Measurements from ENCODE around the gene GFPT1.

DNA sequence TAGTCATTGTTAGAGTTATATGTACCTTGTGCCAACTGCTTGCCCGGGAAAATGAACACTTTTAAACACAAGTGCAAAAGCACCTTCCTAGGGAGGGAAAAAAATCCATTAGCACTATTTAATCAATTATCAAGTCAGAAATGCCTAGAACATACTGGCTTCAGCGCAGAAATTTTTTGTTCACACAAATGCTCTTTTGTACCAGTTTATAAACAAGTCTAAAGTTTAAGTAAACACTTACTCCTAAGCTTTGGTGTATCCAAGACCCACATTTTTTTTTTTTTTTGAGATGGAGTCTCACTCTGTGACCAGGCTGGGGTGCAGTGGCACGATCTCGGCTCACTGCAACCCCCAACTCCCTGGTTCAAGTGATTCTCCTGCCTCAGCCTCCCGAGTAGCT lies 30.6 kb downstream of the GFPT1 start:
- no peak for TF ChIP-seq POLR2A (IDR thresholded peaks at IDR 0.05)
- TF ChIP-seq, protein P1, sequence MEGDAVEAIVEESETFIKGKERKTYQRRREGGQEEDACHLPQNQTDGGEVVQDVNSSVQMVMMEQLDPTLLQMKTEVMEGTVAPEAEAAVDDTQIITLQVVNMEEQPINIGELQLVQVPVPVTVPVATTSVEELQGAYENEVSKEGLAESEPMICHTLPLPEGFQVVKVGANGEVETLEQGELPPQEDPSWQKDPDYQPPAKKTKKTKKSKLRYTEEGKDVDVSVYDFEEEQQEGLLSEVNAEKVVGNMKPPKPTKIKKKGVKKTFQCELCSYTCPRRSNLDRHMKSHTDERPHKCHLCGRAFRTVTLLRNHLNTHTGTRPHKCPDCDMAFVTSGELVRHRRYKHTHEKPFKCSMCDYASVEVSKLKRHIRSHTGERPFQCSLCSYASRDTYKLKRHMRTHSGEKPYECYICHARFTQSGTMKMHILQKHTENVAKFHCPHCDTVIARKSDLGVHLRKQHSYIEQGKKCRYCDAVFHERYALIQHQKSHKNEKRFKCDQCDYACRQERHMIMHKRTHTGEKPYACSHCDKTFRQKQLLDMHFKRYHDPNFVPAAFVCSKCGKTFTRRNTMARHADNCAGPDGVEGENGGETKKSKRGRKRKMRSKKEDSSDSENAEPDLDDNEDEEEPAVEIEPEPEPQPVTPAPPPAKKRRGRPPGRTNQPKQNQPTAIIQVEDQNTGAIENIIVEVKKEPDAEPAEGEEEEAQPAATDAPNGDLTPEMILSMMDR (IDR thresholded peaks at IDR 0.05): no peak
- TF ChIP-seq EP300 (IDR thresholded peaks at IDR 0.05): no peak

All from stomach (tissue), 4 donors.